Right lung (tissue), 5 donors: Measurements from ENCODE around the gene HIP1. TPM values are rescaled to one million over a fixed set of nuclear protein-coding genes. Genes with fewer than 3 reads are reported as not detected.
"Not testable (repeated sequence)": the region's sequence is repeated elsewhere in the genome, so short reads cannot be mapped to it uniquely, and the experiment has no call there.

Experiments used
- DNase-seq, 2 donors: peaks; one replicate each; pipeline ENCODE4 v3.0.0-alpha.2; 2013
- polyA plus RNA-seq, 5 donors: library from polyadenylated mRNA; unstranded; fragments of 120-200 nt; gene quantifications; one replicate each; pipeline versions ENCODE4 v1.2.1 to v1.2.3, GENCODE V29; 2013; ENCODE audit warnings: inconsistent platforms in 1 of 5, low replicate concordance in 1 of 5; ENCODE audit not compliant: insufficient read length in 5 of 5, insufficient read depth in 1 of 5

HIP1 gene
- polyA plus RNA-seq, 5 donors, result 33.4 to 44.7 (median 41.7) TPM

DNA sequence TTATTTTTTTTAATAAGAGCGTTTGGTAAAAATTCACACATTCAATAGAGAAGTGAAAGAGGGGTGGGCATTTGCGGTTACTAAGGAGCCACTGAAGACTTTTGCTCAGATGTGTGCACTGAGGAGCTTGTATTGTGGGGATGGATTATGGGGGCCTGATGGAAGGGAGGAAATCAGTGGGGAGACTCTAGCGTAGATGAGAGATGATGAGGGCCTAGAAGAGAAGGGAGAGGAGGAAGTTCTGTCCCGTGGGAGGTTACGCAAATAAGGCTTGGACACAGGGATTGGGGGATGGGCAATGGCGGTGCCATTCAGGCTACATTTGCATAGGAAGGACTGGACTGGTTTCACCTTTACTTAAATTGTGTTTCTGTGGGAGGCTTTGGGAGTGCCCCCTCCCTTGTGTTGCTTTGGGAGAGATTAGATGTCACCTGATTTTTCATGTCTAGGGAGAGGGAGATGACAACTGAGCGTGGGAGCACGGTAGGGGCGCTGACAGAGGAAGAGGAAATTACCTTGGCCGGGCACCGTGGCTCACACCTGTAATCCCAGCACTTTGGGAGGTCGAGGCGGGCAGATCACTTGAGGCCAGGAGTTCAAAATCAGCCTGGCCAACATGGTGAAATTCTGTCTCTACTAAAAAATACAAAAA lies 2.2 kb upstream of the HIP1 start:
- no peak for DNase-seq

- DNase-seq, result no peak
These were observed 1.3 kb upstream of the HIP1 start for GRCh38 chr7:75739796-75740672.

- DNase-seq, result peak; percentile 98
These were observed 444 bp upstream of the HIP1 start for GRCh38 chr7:75738975-75739795.

GRCh38 chr7:75737856-75738603 lies 711 bp downstream of the HIP1 start:
- peak; percentile 32 to 36 for DNase-seq

GRCh38 chr7:75735581-75736350 lies 3.0 kb downstream of the HIP1 start:
- no peak for DNase-seq

GRCh38 chr7:75734586-75735458 lies 3.9 kb downstream of the HIP1 start:
- DNase-seq, result no peak

GRCh38 chr7:75732764-75733630 lies 5.7 kb downstream of the HIP1 start:
- DNase-seq, result no peak

DNA sequence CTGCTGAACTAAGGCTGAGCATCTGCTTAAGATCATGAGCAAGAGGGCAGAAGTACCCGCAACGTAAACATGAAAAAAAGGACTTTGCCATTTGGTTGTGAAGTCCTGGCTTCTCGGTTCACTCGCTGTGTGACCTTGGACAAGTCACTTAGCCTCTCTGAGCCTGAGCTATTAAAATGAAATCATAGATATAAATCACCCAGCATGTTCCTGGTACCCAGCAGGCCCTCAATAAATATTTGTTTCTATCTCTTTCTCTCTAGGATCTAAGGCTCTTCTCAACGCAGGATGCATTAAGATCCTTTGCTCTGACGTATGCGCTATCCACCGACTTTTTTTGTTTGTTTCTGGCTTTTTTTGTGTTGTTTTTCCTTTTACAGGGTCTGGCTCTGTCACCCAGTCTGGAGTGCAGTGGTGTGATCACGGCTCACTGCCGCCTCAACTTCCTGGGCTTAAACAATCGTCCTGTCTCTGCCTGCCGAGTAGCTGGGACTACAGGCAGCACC lies 6.7 kb downstream of the HIP1 start:
- no peak for DNase-seq

GRCh38 chr7:75729851-75730274 lies 8.9 kb downstream of the HIP1 start:
- no peak for DNase-seq

DNA sequence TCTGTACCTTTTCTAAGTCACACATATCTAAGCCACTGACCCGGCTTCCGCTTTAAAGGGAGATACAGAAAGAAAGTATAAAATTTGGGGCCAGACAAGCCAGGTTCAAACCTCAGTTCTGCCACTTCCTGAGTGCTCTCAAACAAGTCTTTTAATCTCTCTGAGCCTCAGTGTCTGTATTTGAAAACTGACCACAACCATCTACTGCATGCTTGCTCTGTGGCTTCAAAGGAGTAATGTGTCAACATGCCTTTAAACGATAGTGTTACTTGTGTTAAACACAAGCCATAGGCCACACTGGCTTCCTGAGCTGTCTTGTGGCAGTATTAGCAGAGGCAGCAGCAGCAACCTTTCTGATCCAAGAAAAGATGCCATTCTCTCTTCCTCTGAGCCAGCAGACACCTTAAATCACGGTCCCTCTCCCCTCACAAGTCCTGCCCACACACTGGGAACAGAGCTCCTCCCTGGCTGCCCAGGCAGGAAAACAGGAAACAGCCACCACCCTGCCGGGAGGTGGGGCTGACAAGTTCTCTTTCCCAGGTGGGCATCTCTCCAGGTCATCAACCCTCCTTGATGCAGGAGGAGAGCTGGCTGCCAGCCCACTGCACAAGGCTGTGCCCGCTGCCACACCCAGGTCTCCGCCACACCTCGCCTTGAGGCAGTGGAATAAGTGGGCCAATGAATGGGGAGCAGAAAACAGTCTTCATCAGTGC lies 10.7 kb downstream of the HIP1 start:
- DNase-seq, result peak in 1 of 2 donors; percentile 36

DNA sequence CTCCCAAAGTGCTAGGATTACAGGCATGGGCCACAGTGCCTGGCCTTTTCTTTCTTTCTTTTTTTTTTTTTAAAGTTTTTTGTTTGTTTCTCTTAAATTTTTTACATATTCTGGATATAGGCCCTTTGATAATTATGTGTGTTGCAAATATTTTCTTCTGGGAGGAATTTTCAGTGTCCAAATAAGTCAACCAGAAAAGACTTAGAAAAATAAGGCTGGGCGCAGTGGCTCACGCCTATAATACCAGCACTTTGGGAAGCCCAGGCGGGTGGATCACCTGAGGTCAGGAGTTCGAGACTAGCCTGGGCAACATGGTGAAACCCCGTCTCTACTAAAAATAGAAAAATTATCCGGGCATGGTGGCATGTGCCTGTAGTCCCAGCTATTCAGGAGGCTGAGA lies 11.4 kb downstream of the HIP1 start:
- not testable (repeated sequence) for DNase-seq

- no peak for DNase-seq
These were observed 13.4 kb downstream of the HIP1 start for GRCh38 chr7:75725306-75725705.

GRCh38 chr7:75723444-75723843 lies 15.3 kb downstream of the HIP1 start:
- no peak for DNase-seq

GRCh38 chr7:75722373-75722772 lies 16.4 kb downstream of the HIP1 start:
- DNase-seq, result no peak

- DNase-seq, result not testable (repeated sequence)
These were observed 16.8 kb downstream of the HIP1 start for GRCh38 chr7:75721922-75722321.

- no peak for DNase-seq
These were observed 17.3 kb downstream of the HIP1 start for GRCh38 chr7:75721426-75721825.

DNA sequence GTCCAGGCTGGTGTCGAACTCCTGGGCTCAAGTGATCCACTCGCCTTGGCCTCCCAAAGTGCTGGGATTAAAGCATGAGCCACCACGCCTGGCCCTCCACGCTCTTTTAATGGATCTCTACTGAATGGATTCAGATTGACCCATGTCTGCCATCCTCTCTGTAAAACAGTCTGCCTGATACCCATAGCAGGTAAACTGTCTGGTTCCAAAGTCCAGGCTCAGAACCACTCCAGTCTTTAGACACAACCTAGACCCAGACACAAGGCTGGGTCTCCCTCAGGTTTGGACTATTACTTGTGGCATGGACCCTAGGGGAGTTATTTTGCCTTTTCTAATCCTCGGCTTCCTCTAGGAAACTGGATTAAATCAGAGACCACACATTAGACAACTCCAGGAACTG lies 19.1 kb downstream of the HIP1 start:
- DNase-seq, result no peak
